HG03378 (cell line): Measurements from ENCODE around the gene FAM3A.

Experiments used
- ATAC-seq: cut with Tn5 transposase; IDR thresholded peaks from one replicate; pipeline ENCODE4 v1.9.1; 2021; ENCODE audit warnings: mild to moderate bottlenecking, moderate library complexity; ENCODE audit not compliant: unreplicated experiment

The FAM3A gene

GRCh38 chrX:154534526-154535322 is 18.7 kb upstream of the FAM3A start:
- ATAC-seq: peak; percentile 84

DNA sequence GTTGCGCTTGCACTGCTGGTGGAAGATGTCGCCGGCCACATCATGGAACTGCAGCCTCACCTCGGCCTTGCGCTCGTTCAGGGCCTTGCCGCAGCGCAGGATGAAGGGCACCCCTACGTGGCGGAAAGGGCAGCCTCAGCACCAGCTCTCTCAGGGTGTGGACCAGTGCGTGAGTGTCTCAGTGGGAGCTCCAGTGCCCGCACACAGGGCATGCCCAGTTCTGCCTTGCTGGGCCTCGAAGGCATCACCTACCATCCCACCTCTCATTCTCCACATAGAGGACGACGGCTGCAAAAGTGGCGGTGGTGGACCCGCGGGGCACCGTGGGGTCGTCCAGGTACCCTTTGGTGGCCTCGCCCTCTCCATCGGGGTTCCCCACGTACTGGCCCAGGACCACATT is 16.7 kb upstream of the FAM3A start:
- no peak for ATAC-seq

DNA sequence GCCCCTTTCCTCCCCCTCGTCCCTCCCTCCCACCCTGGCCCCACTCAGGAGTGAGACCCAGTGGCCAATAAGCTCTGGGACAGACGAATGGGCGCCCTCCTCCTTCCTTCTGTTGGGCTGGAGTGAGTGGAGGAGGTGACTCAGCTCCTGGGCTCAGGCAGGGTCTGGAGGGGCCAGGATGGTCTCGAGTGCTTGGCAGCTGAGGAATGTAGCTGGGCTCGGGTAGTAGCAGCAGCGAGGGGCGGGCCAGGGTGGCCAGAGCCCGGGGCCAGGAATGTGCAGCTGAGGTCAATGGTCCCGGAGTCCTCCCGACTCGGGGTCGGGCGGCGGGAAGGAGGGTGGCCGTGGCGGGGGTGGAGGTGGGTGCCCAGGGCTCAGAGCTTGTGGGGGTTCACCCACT is 15.6 kb upstream of the FAM3A start:
- no peak for ATAC-seq

- ATAC-seq: no peak
These were observed 14.3 kb upstream of the FAM3A start for GRCh38 chrX:154530286-154530685.

GRCh38 chrX:154529206-154529612 is 13.2 kb upstream of the FAM3A start:
- no peak for ATAC-seq

DNA sequence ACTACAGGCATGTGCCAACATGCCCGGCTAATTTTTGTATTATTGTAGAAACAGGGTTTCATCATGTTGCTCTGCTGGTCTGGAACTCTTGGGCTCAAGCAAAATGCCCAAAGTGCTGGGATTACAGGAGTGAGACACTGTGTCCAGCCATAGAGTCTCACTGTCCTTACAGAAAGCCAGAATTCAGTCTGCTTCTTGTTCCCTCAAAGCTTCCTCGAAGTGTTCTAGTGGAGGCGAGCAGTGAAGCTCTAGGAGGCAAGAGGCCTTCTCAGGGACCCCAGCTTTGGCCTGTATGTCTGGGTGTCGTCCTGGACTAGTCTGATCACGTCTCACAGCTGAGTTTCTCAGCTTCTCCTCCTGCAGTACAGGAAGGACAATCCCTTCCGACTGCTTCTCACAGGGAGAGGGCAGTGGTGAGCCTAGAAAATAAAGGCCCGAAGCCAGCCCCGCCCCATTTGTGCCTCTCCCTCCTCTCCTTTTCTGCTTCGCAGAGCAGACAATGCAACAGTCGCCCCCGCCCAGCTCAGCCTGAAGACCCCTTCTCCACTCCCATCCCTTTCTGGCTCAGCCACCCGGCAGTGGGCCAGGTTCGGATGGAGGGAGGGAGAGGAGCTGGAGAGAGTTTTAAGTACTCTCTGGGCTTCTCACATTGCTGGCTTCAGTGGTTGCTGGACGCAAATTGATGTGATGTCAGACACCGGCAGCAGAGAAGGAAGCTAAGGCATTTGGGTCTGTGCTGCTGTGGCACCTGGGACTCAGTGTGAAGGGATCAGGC is 11.1 kb upstream of the FAM3A start:
- peak; percentile 65 for ATAC-seq

DNA sequence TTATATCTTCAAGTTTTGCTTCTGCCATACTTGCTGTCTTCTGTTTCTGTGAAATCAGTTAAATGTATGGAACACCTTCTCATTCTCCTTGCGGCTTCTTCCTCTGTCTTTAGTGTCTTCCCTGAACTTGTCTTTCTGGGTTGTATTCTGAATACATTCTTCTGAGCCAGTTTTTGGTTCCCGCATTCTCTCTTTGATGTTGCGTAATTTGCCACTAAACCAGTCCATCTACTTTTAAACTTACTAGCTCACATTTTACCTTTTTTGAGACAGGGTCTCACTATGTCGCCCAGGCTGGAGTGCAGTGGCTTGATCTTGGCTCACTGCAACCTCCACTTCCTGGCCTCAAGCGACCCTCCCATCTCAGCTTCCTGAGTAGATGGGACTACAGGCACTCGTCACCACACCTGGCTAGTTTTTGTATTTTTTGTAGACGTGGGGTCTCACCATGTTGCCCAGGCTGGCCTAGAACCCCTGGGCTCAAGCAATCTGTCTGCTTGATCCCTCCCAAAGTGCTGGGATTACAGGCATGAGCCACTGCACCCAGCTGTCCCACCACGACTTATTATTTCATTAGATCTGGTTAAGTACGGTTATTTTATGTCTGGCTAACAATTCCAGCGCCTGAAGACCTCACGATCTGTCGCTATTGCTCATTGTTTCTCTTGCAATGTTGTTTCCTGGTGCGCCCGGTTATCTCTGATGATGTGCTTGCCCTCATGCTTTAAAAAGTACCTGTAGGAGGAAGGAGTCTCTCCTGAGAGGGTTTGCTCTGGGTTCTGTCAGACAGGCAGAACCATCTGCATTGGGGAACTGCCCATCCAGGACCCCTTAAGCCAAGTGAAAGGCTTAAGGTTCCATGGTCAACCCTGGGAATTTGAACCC is 9.8 kb upstream of the FAM3A start:
- no peak for ATAC-seq

GRCh38 chrX:154519389-154519788 is 3.4 kb upstream of the FAM3A start:
- ATAC-seq: no peak

DNA sequence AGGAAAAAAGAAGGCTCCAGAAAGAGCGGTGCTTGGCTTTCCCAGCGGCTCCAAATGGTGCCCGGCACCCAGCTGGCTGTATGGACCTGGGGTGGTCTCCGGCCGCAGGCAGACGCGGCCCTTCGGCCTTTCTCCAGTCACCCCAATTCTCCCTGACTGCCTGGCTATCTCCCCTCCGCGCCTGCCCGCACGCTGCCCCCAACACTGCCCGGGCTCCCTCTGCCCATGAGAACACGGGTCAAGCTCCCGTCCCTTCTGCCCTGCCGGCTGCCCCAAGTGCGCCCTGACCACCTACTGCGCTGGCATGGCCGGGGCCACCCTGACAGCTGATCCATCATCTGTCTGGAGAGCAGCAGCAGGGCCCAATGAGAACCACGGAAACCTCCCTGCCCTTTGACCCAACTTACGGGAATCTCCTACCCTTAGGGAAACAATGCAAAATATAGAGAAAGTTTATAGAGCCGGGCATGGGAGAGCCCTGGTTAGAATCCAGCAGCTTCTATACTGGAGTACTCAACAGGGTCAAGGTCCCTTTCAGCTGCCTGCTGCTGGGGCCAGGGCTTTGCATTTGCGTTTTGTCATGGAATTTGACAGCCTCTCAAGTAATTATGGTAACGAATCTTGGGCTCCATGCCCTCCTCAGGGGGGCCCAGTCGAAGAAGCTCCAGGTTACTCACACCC is 1.2 kb upstream of the FAM3A start:
- no peak for ATAC-seq

GRCh38 chrX:154516656-154517100 is 646 bp upstream of the FAM3A start:
- no peak for ATAC-seq

- no peak for ATAC-seq
These were observed 704 bp downstream of the FAM3A start for GRCh38 chrX:154515090-154515965.

- no peak for ATAC-seq
These were observed 2.3 kb downstream of the FAM3A start for GRCh38 chrX:154513716-154514115.

DNA sequence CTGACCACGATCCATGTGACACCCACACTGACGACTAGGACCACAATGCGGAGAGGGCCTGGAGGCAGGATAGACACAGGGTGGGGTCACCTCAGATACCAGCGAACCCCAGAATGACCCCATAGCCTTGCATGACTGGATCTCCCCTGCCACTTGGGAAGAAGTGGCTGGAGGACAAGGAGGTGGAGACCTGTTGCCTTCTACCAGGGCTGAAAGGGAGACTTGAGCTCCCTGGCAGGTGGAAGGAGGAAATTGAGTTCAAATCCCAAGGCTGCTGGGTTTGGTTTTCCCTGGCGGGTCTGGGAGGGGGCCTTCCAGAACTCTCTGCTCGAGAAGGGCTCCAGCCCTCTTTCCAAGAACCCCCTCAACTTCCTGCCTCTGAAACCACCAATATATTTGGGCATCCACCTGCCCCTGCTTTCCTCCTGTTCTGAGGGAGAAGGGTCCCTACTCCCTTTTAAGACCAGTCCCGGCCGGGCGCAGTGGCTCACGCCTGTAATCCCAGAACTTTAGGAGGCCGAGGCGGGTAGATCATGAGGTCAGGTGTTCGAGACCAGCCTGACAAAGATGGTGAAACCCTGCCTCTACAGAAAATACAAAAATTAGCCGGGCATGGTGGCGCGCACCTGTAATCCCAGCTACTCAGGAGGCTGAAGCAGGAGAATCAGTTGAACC is 3.0 kb downstream of the FAM3A start:
- no peak for ATAC-seq

DNA sequence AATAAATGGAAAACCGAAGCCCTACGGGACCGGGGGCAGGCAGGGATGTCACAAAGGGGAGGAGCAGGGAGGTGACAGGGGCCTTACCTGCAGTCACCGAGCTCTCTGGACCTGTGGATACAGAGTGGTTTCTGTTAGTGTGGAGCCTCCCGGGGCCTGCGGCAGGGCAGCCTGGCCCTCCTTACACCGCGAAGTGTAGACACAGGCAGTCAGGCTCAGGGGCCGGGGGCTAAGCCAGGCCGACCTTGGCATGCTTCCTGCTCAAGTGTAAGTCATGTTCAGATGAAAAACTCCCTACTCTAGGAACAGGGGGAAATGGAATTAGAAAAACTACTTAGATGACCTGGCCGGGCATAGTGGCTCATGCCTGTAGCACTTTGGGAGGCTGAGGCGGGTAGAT is 4.3 kb downstream of the FAM3A start:
- no peak for ATAC-seq

GRCh38 chrX:154509455-154509854 is 6.6 kb downstream of the FAM3A start:
- no peak for ATAC-seq

- ATAC-seq: no peak
These were observed 7.7 kb downstream of the FAM3A start for GRCh38 chrX:154508384-154508745.

GRCh38 chrX:154507673-154508383 is 8.2 kb downstream of the FAM3A start:
- no peak for ATAC-seq

DNA sequence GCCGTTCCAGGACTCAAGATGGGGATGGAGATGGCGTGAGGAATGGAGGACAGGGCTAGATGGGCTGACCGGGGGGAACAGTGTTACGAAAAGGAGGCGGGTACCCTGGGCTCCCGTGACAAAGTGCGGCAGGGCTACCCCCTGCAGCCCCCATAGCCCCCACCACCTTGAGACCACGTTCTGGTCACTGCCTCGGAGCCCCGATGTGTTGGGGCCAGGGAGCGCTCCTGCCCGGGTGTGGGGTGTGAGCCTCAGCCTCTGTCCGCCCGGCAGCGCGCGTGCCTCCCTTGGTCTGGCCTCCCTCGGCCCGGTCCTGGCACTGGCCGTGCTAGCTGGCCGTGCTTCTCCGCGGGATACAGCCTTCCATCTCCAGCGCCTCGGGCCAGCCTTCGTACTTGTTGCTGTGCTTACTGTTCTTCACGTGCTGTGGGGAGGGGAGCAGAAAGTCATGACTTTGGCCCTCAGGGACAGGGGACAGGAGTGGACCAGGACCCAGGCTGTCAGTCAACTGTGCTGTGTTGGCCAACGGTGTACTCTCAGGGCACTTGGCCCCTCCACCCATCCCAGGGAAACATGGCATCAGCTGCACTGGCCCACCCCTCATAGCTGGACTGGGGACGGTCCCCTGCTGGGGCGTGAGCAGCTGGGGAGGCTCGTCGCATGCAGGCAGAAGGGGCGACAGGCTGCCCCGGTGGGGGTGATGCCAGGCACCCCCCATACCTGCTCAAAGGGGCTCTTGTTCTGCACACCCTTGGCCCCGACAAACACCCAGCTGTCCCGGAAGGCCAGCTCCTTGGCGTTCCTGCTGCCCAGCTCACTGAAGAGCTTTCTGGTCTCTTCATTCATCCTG is 9.3 kb downstream of the FAM3A start:
- ATAC-seq: no peak
